Mammary epithelial cell (primary cell): ENCODE measurements around the gene GNA12.

Experiments
- EZH2 ChIP-seq: IDR thresholded peaks from 2 replicates; pipeline ENCODE4 v1.6.1; 2012; ENCODE audit warnings: low read length, inconsistent platforms, borderline replicate concordance
- TF ChIP-seq, protein P1 (sequence below), 2 donors: IDR thresholded peaks in 1 of 2; conservative IDR thresholded peaks in 1 of 2; 2 replicates each; pipeline ENCODE4 v1.5.1; 2011 to 2012; ENCODE audit warnings: inconsistent platforms in 2 of 2, low read length in 2 of 2, mild to moderate bottlenecking in 2 of 2, control low read depth in 1 of 2, low read depth in 1 of 2; ENCODE audit not compliant: insufficient read depth in 1 of 2; ENCODE audit errors: extremely low read depth in 1 of 2

DNA sequence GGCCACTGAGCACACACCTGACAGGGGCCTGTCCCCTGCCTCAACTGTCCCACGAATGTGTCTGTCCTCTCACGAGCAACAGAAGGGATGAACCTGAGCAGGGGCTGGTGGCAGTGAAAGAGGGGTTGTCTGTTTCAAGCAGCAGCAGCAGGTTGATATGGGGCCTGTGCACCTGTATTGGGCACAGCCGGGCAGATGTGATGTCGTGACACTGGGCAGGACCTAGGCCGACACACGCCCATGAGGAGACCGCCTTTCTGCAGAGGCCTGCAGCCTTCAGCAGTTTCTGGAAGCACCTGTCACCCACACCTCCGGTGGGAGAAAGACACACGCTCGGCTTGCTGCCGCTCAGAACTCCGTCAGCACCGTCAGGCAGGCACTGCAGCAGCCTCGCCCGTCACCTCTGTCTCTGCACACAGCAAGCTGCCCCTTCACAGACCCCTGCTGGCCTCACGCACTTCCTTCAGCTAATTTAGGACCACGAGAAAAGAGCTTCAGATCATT lies 107.6 kb downstream of the GNA12 start:
- no peak for TF ChIP-seq EZH2
- TF ChIP-seq, protein P1, sequence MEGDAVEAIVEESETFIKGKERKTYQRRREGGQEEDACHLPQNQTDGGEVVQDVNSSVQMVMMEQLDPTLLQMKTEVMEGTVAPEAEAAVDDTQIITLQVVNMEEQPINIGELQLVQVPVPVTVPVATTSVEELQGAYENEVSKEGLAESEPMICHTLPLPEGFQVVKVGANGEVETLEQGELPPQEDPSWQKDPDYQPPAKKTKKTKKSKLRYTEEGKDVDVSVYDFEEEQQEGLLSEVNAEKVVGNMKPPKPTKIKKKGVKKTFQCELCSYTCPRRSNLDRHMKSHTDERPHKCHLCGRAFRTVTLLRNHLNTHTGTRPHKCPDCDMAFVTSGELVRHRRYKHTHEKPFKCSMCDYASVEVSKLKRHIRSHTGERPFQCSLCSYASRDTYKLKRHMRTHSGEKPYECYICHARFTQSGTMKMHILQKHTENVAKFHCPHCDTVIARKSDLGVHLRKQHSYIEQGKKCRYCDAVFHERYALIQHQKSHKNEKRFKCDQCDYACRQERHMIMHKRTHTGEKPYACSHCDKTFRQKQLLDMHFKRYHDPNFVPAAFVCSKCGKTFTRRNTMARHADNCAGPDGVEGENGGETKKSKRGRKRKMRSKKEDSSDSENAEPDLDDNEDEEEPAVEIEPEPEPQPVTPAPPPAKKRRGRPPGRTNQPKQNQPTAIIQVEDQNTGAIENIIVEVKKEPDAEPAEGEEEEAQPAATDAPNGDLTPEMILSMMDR (conservative IDR thresholded peaks at IDR 0.05 in 1 of 2, IDR thresholded peaks at IDR 0.05 in 1 of 2; ENCODE audit: extremely low read depth in 1 of 2, insufficient read depth in 1 of 2, low read depth in 1 of 2, low read length in 2 of 2) = no peak
